OCI-LY7 (cell line): Measurements from ENCODE around the gene HOTAIR.

ENCODE experiments used
- EZH2phosphoT487 ChIP-seq: fragments of 200-600 bp; sonication (generic); IDR thresholded peaks from 2 replicates; pipeline ENCODE4 v1.6.1; 2018; ENCODE audit warnings: low read depth, borderline replicate concordance, mild to moderate bottlenecking, mixed run types, antibody characterized with exemption, low read length, moderate library complexity, mixed read lengths
- TF ChIP-seq, protein P1 (sequence below): fragments of 200-600 bp; sonication (generic); conservative IDR thresholded peaks from 2 replicates; pipeline ENCODE4 v1.5.1; 2014; ENCODE audit warnings: mild to moderate bottlenecking, antibody characterized with exemption, low read length, moderate library complexity, mixed read lengths

DNA sequence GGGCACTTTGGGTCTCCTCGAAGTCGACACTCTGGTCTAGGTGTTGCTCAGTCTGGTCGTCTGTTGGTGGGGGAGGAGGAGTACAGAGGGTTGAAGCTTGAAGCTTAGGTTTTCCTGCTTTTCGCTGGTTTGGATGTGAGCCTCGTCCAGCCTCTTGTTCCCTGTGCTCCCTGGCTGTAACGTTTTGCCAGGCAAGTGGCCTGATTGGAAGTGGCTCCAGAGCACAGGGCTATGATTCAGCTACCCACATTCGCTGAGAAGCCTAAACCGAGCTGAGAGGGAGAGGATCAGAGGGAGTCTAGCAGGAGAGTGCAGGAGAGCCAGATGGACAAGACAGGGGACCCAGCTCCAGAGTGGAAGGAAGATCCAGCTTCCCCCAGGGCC is 16.3 kb upstream of the HOTAIR start:
- TF ChIP-seq, protein P1, sequence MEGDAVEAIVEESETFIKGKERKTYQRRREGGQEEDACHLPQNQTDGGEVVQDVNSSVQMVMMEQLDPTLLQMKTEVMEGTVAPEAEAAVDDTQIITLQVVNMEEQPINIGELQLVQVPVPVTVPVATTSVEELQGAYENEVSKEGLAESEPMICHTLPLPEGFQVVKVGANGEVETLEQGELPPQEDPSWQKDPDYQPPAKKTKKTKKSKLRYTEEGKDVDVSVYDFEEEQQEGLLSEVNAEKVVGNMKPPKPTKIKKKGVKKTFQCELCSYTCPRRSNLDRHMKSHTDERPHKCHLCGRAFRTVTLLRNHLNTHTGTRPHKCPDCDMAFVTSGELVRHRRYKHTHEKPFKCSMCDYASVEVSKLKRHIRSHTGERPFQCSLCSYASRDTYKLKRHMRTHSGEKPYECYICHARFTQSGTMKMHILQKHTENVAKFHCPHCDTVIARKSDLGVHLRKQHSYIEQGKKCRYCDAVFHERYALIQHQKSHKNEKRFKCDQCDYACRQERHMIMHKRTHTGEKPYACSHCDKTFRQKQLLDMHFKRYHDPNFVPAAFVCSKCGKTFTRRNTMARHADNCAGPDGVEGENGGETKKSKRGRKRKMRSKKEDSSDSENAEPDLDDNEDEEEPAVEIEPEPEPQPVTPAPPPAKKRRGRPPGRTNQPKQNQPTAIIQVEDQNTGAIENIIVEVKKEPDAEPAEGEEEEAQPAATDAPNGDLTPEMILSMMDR, result no peak
- TF ChIP-seq EZH2phosphoT487, result no peak
